OCI-LY1 (cell line): ENCODE results near the gene LETMD1.

ENCODE experiments used
- H2AFZ ChIP-seq: fragments of 200-600 bp; sonication (generic), shearing (Covaris generic); 2 replicates; pipeline ENCODE4 v1.6.0; 2014; ENCODE audit warnings: antibody characterized with exemption, mild to moderate bottlenecking, low read length
- H3F3A ChIP-seq: fragments of 200-600 bp; sonication (generic), shearing (Covaris generic); 2 replicates; pipeline ENCODE4 v1.6.0; 2014; ENCODE audit warnings: mild to moderate bottlenecking, antibody characterized with exemption, low read length, moderate library complexity; ENCODE audit not compliant: insufficient read depth
- H3K27ac ChIP-seq: fragments of 200-600 bp; sonication (generic); 2 replicates; pipeline ENCODE4 v1.5.1; 2014; ENCODE audit warnings: low read length, mixed run types, mild to moderate bottlenecking, low read depth; ENCODE audit not compliant: poor library complexity, severe bottlenecking
- H3K27me3 ChIP-seq: fragments of 200-600 bp; sonication (generic); 2 replicates; pipeline ENCODE4 v1.6.0; 2014; ENCODE audit warnings: antibody characterized with exemption, mild to moderate bottlenecking, low read length, moderate library complexity; ENCODE audit not compliant: insufficient read depth
- H3K36me3 ChIP-seq: fragments of 200-600 bp; sonication (generic); 2 replicates; pipeline ENCODE4 v1.6.1; 2014; ENCODE audit warnings: mild to moderate bottlenecking, antibody characterized with exemption, low read length, moderate library complexity, mixed read lengths; ENCODE audit not compliant: insufficient read depth
- H3K4me1 ChIP-seq: fragments of 200-600 bp; sonication (generic); 2 replicates; pipeline ENCODE4 v1.5.1; 2014; ENCODE audit warnings: mild to moderate bottlenecking, low read length, moderate library complexity; ENCODE audit not compliant: insufficient read depth, severe bottlenecking
- H3K4me2 ChIP-seq: fragments of 200-600 bp; sonication (generic), shearing (Covaris generic); 2 replicates; pipeline ENCODE4 v1.6.1; 2014; ENCODE audit warnings: low read length
- H3K4me3 ChIP-seq: fragments of 200-600 bp; sonication (generic); 2 replicates; pipeline ENCODE4 v1.5.1; 2014; ENCODE audit warnings: low read length, low read depth, mild to moderate bottlenecking, mixed read lengths; ENCODE audit not compliant: poor library complexity, severe bottlenecking
- H3K79me2 ChIP-seq: fragments of 200-600 bp; shearing (Covaris generic); 2 replicates; pipeline ENCODE4 v1.6.1; 2016; ENCODE audit warnings: mixed run types, low read length, mixed read lengths; ENCODE audit not compliant: insufficient read depth
- H3K9ac ChIP-seq: fragments of 200-600 bp; sonication (generic), shearing (Covaris generic); 2 replicates; pipeline ENCODE4 v1.6.1; 2014; ENCODE audit warnings: mild to moderate bottlenecking, low read length, mixed read lengths
- H3K9me2 ChIP-seq: fragments of 200-600 bp; sonication (generic), shearing (Covaris generic); 2 replicates; pipeline ENCODE4 v1.6.1; 2014; ENCODE audit warnings: low read depth, mild to moderate bottlenecking, low read length, mixed read lengths
- H3K9me3 ChIP-seq: fragments of 200-600 bp; shearing (Covaris generic); 2 replicates; pipeline ENCODE4 v1.6.1; 2014; ENCODE audit warnings: low read length, mixed read lengths
- H4K20me1 ChIP-seq: fragments of 200-600 bp; sonication (generic), shearing (Covaris generic); 2 replicates; pipeline ENCODE4 v1.6.0; 2016; ENCODE audit warnings: mild to moderate bottlenecking, low read length; ENCODE audit not compliant: insufficient read depth
- CTCF ChIP-seq: fragments of 200-600 bp; sonication (generic), shearing (Covaris generic); IDR thresholded peaks from 2 replicates; pipeline ENCODE4 v1.5.1; 2017; ENCODE audit warnings: mild to moderate bottlenecking, antibody characterized with exemption, low read length, moderate library complexity, mixed read lengths
- EZH2 ChIP-seq: fragments of 200-600 bp; sonication (generic), shearing (Covaris generic); IDR thresholded peaks from 2 replicates; pipeline ENCODE4 v1.8.0; 2017; ENCODE audit warnings: borderline replicate concordance, mixed run types, mild to moderate bottlenecking, antibody characterized with exemption, low read length, moderate library complexity, mixed read lengths

The LETMD1 gene

DNA sequence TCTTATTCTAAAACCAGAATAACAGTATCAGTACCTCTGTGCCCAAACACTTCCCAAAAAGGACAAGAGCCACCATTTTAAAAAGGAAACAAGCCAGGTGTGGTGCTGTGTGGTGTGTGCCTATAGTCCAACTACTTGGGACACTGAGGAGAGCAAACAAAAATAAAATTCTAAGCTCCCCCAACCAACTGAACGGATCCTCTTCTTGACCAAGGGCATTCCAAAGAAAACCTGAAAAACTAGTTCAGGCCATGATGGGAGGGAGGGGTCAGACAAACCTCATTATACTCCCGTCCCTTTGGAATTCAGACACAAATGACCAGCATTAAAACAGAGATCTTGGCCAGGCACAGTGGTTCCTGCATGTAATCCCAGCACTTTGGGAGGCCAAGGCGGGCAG lies 42.5 kb upstream of the LETMD1 start:
- H3K27me3 ChIP-seq: no peaks in the 10 kb centered on the region
- no peaks in the 10 kb centered on the region for H3K9me3 ChIP-seq
- no peak overlapping the region for H2AFZ ChIP-seq
- H3K27ac ChIP-seq: no peak overlapping the region
- H3K79me2 ChIP-seq: 0 out of 2 replicates have a peak, but pooled peaks cover 4% of the 10 kb centered on the region
- H3K4me2 ChIP-seq: no peak overlapping the region
- H3K9me2 ChIP-seq: no peaks in the 10 kb centered on the region
- TF ChIP-seq CTCF (no peak), EZH2 (no peak)
- no peaks in the 10 kb centered on the region for H4K20me1 ChIP-seq
- H3K4me3 ChIP-seq: no peak overlapping the region
- H3K9ac ChIP-seq: no peak overlapping the region
- H3K36me3 ChIP-seq: peaks cover 35% of the 10 kb centered on the region
- no peaks in the 10 kb centered on the region for H3F3A ChIP-seq
- H3K4me1 ChIP-seq: peaks cover 13% of the 10 kb centered on the region

DNA sequence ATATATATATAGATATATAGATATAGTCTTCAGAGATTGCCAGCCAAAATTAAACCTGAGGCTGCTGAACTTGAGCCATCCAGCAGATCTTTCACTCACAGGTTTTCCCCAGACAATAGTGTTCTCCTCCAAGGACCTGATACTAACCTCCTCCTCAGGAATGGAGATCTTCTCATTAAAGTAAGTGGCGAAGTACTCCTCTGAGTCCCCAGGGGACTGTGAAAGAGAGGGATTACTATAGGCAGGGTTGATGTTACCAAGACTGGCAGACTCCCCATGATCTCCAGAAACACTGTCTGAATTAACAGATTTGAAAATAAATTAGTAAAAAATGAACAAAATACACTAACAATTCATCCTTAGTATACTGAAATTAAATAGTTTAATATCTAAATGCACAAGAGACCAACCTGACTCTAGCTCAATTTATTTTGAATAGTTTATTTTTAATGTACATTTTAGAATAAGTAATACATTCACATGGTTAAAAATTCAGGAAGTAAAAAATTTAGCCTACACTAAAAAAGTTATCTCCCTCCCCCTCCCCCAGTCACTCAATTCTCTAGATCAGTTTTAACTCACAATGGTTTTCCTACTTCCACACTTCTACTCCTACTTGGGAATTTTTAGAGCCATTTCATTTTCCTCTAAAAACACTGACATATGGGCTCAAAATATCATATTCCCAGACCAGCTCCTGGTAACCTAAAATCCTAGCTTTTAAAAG lies 39.6 kb upstream of the LETMD1 start:
- H4K20me1 ChIP-seq: no peaks in the 10 kb centered on the region
- no peak overlapping the region; the same call in 1 of the 2 replicates for H3K9ac ChIP-seq
- H3K4me1 ChIP-seq: peaks cover 13% of the 10 kb centered on the region
- 0 out of 2 replicates have a peak, but pooled peaks cover 4% of the 10 kb centered on the region for H3K79me2 ChIP-seq
- peak overlapping the region; percentile 12; the same call in 1 of the 2 replicates for H3K4me2 ChIP-seq
- peaks cover 35% of the 10 kb centered on the region for H3K36me3 ChIP-seq
- TF ChIP-seq CTCF: no peak
- no peak for TF ChIP-seq EZH2
- no peak overlapping the region for H2AFZ ChIP-seq
- no peaks in the 10 kb centered on the region for H3K9me3 ChIP-seq
- H3F3A ChIP-seq: no peaks in the 10 kb centered on the region
- H3K9me2 ChIP-seq: no peaks in the 10 kb centered on the region
- H3K4me3 ChIP-seq: no peak overlapping the region
- H3K27ac ChIP-seq: no peak overlapping the region
- no peaks in the 10 kb centered on the region for H3K27me3 ChIP-seq

DNA sequence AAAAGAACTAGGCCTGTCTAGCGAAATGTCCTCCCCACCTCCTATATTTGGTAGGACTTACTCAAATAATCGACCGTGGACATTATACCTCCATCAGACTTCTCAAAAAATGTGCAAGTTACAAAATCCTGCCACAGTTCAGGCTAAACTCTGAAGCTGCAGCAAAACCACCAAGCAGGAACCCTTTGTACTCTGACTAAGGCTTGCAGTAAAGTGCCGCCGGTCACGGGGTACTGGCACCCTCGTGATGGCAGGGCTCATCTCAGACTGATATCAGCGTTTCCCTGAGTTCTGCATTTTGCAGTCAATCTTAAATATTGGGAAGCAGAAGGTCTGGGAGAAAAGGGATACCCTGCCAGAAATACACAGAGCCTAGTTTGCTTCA lies 39.1 kb upstream of the LETMD1 start:
- Histone ChIP-seq H2AFZ (no peak overlapping the region), H3K4me1 (peaks cover 13% of the 10 kb centered on the region), H3K9me3 (no peaks in the 10 kb centered on the region), H3K27me3 (no peaks in the 10 kb centered on the region), H4K20me1 (no peaks in the 10 kb centered on the region), H3K4me2 (peak overlapping the region; percentile 12; the same call in 1 of the 2 replicates), H3K27ac (no peak overlapping the region), H3K9ac (no peak overlapping the region; the same call in 1 of the 2 replicates), H3K36me3 (peaks cover 32% of the 10 kb centered on the region), H3K4me3 (no peak overlapping the region), H3F3A (no peaks in the 10 kb centered on the region), H3K79me2 (0 out of 2 replicates have a peak, but pooled peaks cover 5% of the 10 kb centered on the region), H3K9me2 (no peaks in the 10 kb centered on the region)
- TF ChIP-seq CTCF (no peak), EZH2 (no peak)
